Adrenal gland (tissue), 12 donors: ENCODE results near the gene FLACC1. TPM values are rescaled to one million over a fixed set of nuclear protein-coding genes. Genes with fewer than 3 reads are reported as not detected.

ENCODE experiments used
- DNase-seq, 7 donors: peaks; one replicate each; pipeline ENCODE4 v3.0.0-alpha.2; 2019 to 2020
- H3K27ac ChIP-seq, 5 donors: fragments of 200-600 bp; sonication (generic) in 4 of 5; 1 replicate in 3 of 5; 2 replicates in 2 of 5; pipeline versions ENCODE4 v1.5.1 to v1.8.0; 2016 to 2020; ENCODE audit warnings: mild to moderate bottlenecking in 1 of 5
- H3K27me3 ChIP-seq: fragments of 200-600 bp; 2 replicates; pipeline ENCODE4 v1.8.0; 2021
- H3K36me3 ChIP-seq, 2 donors: fragments of 200-600 bp; replicated peaks in 1 of 2; 1 replicate in 1 of 2; 2 replicates in 1 of 2; pipeline versions ENCODE4 v1.5.1 to v1.8.0; 2018 to 2022
- H3K4me1 ChIP-seq, 2 donors: fragments of 200-600 bp; replicated peaks in 1 of 2; 1 replicate in 1 of 2; 2 replicates in 1 of 2; pipeline versions ENCODE4 v1.5.1 to v1.8.0; 2018 to 2021
- H3K4me3 ChIP-seq, 4 donors: fragments of 200-600 bp; sonication (generic) in 3 of 4; one replicate each; pipeline ENCODE4 v1.5.1; 2016 to 2018
- H3K9me3 ChIP-seq, 3 donors: fragments of 200-600 bp; sonication (generic) in 1 of 3; replicated peaks in 1 of 3; 1 replicate in 2 of 3; 2 replicates in 1 of 3; pipeline versions ENCODE4 v1.5.1 to v1.8.0; 2016 to 2021
- CTCF ChIP-seq, 6 experiments: fragments of 450-650 bp in 4 of 6; fragments of 200-600 bp in 2 of 6; sonication (generic) in 1 of 6; IDR thresholded peaks; 1 replicate in 5 of 6; 2 replicates in 1 of 6; pipeline versions ENCODE4 v1.5.1 to v1.8.0; 2016 to 2021; ENCODE audit warnings: antibody characterized with exemption in 6 of 6, mild to moderate bottlenecking in 2 of 6, moderate library complexity in 1 of 6
- POLR2A ChIP-seq, 2 donors: fragments of 450-650 bp; IDR thresholded peaks; one replicate each; pipeline ENCODE4 v1.6.1; 2017; ENCODE audit warnings: antibody characterized with exemption in 2 of 2, mild to moderate bottlenecking in 2 of 2, moderate library complexity in 1 of 2
- WGBS, 4 donors: extraction: QIAGEN DNeasy Blood & Tissue Kit in 2 of 4; methylation state at CpG; one replicate each; pipeline versions ENCODE4 v1.1.5 to v1.1.7; 2013 to 2017; 5-methylcytosine and 5-hydroxymethylcytosine counted together
- intact Hi-C, 2 donors: fragments of 100-400 bp; cut with DNase I; formaldehyde crosslinking; loops; one replicate each; pipeline versions ENCODE4 v1.14.1 to v1.15.0; 2022 to 2023
- polyA plus RNA-seq, 3 donors: library from polyadenylated mRNA; stranded (reverse); fragments of 200-250 nt in 2 of 3; fragments of 350-450 nt in 1 of 3; fragmentation: Illumina TruSeq in 1 of 3; extraction: RNeasy Lipid Tissue Mini Kit (QIAGEN cat#74804) in 1 of 3; gene quantifications; one replicate each; pipeline ENCODE4 v1.2.3, GENCODE V29; 2013 to 2014
- total RNA-seq, 9 donors: library from RNA; depleted of rRNA in 4 of 9; stranded (reverse); fragments of >200 nt in 4 of 9; fragments of 120-200 nt in 1 of 9; fragmentation: NEBNext Ultra II Directional in 1 of 9; extraction: Animal tissue kit (Norgen Biotek cat#: 25700) in 1 of 9; gene quantifications; one replicate each; pipeline versions ENCODE4 v1.1.0 to v1.2.4, GENCODE V29; 2013 to 2023
- donor health status: healthy with polysubstance abuse.
- donor health status: Bipolar disorder and iron deficiency.
- donor health status: DM: yes; HTN: yes; CAD: no.
- donor health status: DM: no; HTN: no; CAD: no.
- donor health status: DM: no; HTN: no; CAD: no.
- donor health status: DM: yes; HTN: yes; CAD: no.

FLACC1 gene
- total and polyA plus RNA-seq, 12 donors, result 0.52 to 4.3 (median 1.9) TPM; not detected in 1

- H3K36me3 ChIP-seq, result no peaks in the 10 kb centered on the region
- H3K4me1 ChIP-seq, result no peaks in the 10 kb centered on the region
- H3K27ac ChIP-seq, result no peak overlapping the region
- intact Hi-C loops, result loop anchor here (5.0 kb wide), 1 partner anchor 127 kb away; no protein-coding TSS in a partner anchor
- DNase-seq, result peak in 1 of 7 donors; percentile 16
- H3K27me3 ChIP-seq, result no peaks in the 10 kb centered on the region
- no peak overlapping the region for H3K4me3 ChIP-seq
- TF ChIP-seq POLR2A (IDR thresholded peaks at IDR 0.05) (no peak), CTCF (IDR thresholded peaks at IDR 0.05) (peak; percentile 40 to 78 (median 68))
- 63 to 80% (median 73%) methylated on average over 2 of the region's 2 CpGs for WGBS, 4 donors
- no peaks in the 10 kb centered on the region for H3K9me3 ChIP-seq
Measured at GRCh38 chr2:201363857-201364560, 6.9 kb upstream of the FLACC1 start.

GRCh38 chr2:201362396-201362795 is 5.3 kb upstream of the FLACC1 start:
- Histone ChIP-seq H3K36me3 (no peaks in the 10 kb centered on the region), H3K27ac (no peak overlapping the region), H3K27me3 (no peaks in the 10 kb centered on the region), H3K4me3 (no peak overlapping the region), H3K9me3 (no peaks in the 10 kb centered on the region), H3K4me1 (no peaks in the 10 kb centered on the region)
- DNase-seq, result no peak
- 92 to 100% (median 100%) methylated on average over 2 of the region's 2 CpGs for WGBS, 4 donors
- TF ChIP-seq CTCF (IDR thresholded peaks at IDR 0.05) (no peak), POLR2A (IDR thresholded peaks at IDR 0.05) (no peak)
- intact Hi-C loops, result loop anchor here (5.0 kb wide), 1 partner anchor 125 kb away; no protein-coding TSS in a partner anchor

- H3K4me1 ChIP-seq, result no peaks in the 10 kb centered on the region
- intact Hi-C loops, result loop anchor here (5.0 kb wide), 1 partner anchor 124 kb away; no protein-coding TSS in a partner anchor
- TF ChIP-seq CTCF (IDR thresholded peaks at IDR 0.05) (no peak), POLR2A (IDR thresholded peaks at IDR 0.05) (no peak)
- no peak for DNase-seq
- no peak overlapping the region for H3K27ac ChIP-seq
- no peaks in the 10 kb centered on the region for H3K9me3 ChIP-seq
- no peaks in the 10 kb centered on the region for H3K36me3 ChIP-seq
- 93 to 98% (median 94%) methylated on average over 2 of the region's 2 CpGs for WGBS, 4 donors
- H3K27me3 ChIP-seq, result no peaks in the 10 kb centered on the region
- no peak overlapping the region for H3K4me3 ChIP-seq
Measured at GRCh38 chr2:201361078-201361733, 4.1 kb upstream of the FLACC1 start.

- H3K4me1 ChIP-seq, result no peaks in the 10 kb centered on the region
- intact Hi-C loops, result loop anchor here (5.0 kb wide), 1 partner anchor 123 kb away; no protein-coding TSS in a partner anchor
Measured at GRCh38 chr2:201360256-201360655, 3.1 kb upstream of the FLACC1 start.

More at GRCh38 chr2:201360256-201360655, 3.1 kb upstream of the FLACC1 start:
- DNase-seq, result no peak
- Histone ChIP-seq H3K27me3 (no peaks in the 10 kb centered on the region), H3K9me3 (no peaks in the 10 kb centered on the region), H3K36me3 (no peaks in the 10 kb centered on the region), H3K27ac (no peak overlapping the region), H3K4me3 (no peak overlapping the region)
- TF ChIP-seq CTCF (IDR thresholded peaks at IDR 0.05) (no peak), POLR2A (IDR thresholded peaks at IDR 0.05) (no peak)
- WGBS, 4 donors, result 91 to 98% (median 96%) methylated on average over 3 to 4 of the region's 4 CpGs
